ENCODE results near the gene METTL9.
"Not testable (repeated sequence)": the region's sequence is repeated elsewhere in the genome, so short reads cannot be mapped to it uniquely, and the experiment has no call there.

Gene METTL9

DNA sequence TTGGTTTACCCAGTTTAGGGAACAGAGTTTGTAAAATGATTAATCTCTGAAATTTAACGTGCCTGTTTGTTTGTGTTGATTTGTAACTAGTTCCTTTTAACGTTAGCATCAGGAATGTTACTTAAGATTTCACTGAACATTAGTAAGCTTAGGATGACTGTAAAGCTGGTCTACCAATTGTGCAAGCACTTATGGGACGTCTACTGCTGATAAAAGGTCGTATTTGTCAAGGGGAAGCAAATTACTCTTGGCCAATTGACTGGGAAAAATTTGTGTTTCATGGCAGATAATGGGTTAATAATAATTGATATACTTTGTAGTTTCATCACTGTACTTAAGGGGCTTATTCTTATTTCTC, 11.8 kb downstream of the METTL9 start:
- DNase-seq (ENCODE audit: low read depth) = peak; percentile 53

DNA sequence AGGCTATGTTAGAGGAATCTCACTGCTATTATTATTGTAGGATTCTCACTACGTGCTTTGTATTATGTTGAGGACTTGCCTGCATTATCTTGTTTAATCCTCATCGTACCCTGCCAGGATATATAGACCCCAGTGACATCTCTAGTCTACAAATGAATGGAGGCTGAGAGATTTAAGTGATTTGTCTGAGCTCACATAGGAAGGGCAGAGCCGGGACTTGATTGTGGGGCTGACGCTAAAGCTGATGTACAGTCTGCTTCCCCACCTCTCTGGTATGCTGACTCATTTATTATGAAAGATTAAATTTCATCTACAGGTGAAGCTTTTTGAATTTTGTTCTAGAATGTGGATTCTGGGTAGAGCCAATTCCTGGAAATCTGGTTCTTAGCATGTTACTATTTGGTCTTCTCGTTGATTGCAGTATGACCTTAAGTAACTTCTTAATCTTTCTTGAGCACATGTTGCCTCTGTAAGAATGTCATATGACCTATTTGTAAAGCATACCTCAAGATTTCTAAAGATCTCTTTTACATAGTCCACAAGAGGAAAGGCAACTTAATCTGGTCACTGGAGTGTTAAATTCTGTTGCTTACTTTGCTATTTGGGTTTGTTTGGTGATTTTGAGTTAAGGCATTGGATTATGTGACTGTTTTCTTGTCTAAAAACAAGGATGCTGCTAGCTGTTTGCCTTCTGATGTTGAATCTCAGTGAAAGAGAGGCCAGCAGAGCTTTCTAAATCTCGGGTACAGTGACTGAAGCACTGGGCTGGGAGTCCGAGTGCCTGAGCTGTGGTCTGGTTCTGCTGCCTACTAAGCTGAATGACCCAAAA, 12.4 kb downstream of the METTL9 start:
- DNase-seq (ENCODE audit: low read depth) = peak; percentile 37

DNA sequence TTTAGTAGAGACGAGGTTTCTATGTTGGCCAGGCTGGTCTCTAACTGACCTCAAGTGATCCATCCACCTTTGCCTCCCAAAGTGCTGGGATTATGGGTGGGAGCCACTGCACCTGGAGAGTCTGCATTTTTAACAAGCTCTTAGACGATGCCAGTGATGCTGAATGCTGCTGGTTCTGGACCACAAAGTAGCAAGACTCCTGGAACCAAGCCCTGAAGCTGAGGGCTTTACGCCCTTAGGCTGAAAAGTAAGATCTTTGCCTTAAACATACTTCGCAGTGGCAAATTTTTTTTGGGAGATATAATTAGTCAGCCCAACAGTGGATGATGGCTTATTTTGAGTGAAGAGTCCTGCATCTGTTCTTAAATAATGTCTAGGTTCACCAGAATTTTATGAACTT, 14.0 kb downstream of the METTL9 start:
- DNase-seq (ENCODE audit: low read depth) = no peak

DNA sequence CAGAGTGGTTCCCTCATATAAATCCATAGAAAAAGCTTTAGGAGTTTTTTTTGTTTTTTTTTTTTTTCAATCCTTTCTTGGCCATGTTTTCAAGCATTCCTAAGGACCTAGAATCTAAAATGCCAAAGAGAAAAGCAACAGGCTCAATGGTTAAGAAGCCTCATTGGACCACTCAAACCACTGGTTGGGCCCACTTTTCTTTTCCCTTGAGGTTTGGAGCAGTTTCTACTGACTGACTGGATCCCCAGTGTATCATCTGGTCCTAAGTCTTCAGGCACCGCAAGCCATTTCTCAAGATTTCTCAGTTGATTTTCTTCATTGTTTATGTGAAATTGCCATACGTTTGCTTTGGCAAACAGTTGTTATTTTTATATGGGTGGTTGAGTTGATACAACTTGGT, 14.4 kb downstream of the METTL9 start:
- DNase-seq (ENCODE audit: low read depth) = peak; percentile 10

DNA sequence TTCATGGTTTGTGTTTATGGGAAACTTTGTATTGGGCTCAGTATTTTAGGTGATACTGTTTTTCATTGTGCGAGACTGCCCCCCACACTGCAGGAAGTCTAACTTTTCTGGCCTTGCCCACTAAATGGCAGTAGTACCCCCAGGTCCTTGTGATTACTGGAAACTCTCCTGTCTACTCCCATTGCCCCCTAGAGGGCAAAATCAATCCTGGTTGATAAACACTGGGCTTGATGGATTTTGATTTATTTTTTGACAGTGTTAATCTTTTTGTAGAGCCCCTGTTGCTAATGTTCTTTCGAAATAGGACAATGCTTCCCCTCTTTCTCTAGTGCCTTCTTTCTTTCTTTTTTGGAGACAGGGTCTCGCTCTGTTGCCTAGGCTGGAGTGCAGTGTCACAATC, 15.5 kb downstream of the METTL9 start:
- no peak for DNase-seq (ENCODE audit: low read depth)

DNA sequence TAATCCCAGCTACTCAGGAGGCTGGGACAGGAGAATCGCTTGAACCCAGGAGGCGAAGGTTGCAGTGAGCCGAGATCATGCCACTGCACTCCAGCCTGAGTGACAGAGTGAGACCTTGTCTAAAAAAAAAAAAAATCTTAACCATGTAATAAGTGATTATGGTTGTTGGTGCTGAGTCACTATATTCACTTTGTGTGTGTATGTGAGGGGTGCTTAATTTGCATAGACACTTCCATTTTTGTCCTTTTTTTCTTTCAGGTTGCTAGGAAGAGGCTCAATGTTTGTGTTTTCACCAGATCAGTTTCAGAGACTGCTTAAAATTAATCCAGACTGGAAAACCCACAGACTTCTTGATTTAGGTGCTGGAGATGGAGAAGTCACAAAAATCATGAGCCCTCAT, 18.2 kb downstream of the METTL9 start:
- DNase-seq (ENCODE audit: low read depth) = no peak

DNA sequence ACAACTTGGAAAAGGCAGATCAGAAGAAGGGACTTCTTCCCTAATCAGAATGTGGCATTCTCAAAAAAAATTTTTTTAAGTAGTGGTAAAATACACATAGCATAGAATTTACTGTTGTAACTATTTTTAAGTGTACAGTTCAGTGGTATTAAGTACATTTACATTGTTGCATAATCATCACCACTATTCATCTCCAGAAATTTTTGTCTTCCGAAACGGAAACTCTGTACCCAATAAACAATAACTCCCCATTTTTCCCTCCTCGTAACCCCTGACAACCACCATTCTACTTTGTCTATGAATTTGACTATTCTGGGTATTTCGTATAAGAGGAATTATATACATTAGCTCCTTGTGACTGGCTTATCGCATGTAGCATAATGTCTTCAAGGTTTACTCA, 18.9 kb downstream of the METTL9 start:
- DNase-seq (ENCODE audit: low read depth) = no peak

DNA sequence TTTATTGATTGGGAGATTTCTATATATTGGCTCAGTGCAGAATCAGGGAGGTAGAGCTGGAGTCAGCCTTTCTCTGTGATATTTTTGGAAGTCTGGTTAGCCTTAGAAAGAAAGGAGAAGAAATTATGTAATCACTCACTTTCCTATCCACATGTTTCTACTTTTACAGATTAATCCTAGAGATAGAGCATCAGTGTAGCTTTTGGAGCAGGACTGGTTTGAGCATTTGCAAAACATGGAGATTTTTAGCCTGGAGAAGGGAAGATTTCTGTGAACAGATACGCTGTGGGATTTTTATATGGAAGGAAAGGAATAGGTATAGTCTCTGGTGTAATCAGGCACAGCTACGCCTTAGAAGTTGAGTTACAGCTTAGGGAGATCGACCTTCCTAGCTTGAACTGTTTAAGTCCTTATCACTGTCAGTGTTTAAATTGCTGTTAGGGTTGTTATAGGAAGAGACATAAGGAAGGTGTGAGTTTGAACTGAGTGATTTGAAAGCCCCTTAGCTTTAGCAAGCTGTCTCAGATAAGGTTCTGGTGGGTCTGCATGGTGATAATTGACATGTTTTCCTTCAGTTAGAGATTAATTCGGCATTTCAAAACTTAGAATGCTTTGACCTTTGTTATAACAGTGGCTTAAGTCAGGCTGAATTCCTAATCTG, 20.5 kb downstream of the METTL9 start:
- no peak for DNase-seq (ENCODE audit: low read depth)

DNA sequence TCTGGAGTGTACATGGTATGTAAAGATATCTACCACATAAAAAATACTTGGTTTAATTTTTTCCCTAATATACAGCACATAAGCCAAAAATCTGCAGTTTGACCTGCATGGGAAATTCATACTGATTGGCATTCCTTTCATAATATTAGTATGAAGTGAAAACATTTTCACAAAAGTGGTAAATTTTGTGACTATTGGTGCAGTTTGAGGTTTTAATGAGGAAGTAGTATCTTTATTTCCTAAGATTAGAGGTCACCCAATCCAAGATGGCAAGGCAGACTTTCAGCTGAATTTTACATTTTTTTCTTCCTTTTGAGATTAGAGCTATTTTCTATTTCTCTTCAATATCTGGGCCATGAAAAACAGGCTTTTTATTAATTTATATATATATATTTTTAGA, 21.2 kb downstream of the METTL9 start:
- DNase-seq (ENCODE audit: low read depth) = no peak

DNA sequence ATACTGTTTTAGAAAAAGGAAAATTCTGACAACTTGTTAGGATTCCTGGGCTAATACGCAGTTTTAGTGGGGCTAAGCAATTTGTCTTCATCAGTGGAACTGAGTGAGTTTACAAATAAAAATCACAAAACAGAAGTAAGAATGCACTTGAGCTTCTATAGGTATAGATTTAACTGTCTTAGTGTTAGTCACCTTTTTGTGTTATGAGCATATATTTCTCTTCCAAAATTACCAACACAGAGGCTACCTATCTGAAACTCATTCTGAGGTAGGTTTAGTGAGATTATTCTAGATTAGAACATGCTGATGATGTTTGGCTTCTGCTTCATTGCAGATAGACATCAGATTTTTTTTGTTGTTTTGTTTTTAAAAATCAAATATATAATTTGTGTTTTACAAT, 23.2 kb downstream of the METTL9 start:
- DNase-seq (ENCODE audit: low read depth) = no peak

DNA sequence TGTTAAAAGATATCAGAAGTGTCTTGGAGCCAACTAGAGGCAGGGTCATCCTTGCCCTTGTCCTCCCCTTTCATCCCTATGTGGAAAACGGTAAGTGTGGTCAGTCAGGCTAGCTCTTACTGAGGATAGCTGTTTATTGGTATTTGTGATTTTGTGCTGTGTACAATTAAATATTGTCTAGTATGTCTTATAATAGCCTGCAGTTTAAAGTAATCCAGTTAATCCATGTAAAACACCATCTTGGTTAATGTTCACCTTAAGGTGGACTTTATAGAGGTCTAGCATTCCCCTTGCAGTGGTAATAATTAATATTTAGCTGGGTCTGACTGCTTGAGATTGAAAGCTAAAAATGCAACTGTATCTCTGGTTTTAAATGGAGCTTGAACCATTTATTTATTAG, 25.6 kb downstream of the METTL9 start:
- DNase-seq (ENCODE audit: low read depth) = no peak

DNA sequence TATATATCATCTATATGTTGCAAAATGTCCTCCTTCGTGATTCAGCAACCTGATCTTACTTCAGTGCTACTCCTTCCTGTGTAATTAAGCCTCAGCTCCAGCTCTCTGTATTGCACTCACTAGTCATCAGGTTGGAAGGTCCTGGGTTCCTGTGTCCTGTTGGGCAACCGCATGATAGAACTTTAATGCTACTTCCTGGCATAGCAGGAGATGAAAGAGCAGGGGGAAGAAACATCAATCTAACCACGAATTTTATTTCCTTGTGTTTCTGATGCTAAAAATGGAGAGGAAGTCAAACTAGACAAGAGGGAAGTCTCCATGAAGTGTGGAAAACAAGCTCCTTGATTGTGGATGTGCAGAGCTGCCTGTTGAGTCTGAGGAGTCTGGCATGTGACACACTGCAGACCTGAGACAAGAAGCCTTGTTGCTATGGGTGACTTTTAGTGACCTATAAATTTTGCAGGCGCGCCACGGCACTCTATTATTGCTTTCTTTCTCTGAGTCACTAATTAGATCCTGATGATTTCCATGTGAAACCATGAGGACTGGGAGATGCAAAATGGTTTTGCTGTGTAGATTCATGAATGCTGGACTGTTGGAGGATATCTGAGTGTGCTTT, 27.4 kb downstream of the METTL9 start:
- DNase-seq (ENCODE audit: low read depth) = peak; percentile 92

DNA sequence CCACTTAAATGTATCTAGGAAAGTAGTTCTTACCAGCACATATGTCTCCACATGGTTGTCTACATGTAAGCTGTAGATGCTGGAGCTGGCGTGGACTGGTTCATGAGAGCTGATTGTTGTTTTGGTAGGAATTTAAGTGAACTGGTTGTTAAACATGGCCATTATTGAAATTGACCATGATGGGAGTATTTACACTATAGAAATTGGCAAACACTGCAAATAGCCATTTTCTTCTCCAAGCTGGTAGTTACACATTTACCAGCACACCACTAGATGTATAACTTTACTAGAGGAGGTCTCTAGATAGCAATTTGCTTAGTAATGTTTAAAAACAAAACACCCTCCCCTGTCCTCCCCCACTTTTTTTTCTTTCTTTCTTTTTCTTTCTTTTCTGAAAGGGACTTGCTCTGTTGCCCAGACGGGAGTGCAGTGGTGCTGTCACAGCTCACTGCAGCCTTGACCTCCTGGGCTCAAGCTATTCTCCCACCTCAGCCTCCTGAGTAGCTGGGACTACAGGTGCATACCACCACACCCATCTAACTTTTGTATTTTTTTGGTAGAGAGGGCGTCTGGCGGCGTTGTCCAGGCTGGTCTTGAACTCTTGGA, 28.8 kb downstream of the METTL9 start:
- no peak for DNase-seq (ENCODE audit: low read depth)

DNA sequence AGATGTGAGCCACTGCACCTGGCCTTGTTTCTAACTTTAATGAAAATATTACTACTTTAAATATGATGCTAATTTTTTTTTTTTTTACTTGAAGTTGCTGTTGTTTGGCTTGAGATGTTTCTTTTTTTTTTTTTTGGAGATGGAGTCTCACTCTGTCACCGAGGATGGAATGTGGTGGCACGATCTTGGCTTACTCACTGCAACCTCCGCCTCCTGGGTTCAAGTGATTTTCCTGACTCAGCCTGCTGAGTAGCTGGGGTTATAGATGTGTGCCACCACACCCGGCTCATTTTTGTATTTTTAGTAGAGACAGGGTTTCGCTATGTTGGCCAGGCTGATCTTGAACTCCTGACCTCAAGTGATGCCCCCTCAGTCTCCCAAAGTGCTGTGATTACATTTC, 29.4 kb downstream of the METTL9 start:
- peak; percentile 35 for DNase-seq (ENCODE audit: low read depth)

DNA sequence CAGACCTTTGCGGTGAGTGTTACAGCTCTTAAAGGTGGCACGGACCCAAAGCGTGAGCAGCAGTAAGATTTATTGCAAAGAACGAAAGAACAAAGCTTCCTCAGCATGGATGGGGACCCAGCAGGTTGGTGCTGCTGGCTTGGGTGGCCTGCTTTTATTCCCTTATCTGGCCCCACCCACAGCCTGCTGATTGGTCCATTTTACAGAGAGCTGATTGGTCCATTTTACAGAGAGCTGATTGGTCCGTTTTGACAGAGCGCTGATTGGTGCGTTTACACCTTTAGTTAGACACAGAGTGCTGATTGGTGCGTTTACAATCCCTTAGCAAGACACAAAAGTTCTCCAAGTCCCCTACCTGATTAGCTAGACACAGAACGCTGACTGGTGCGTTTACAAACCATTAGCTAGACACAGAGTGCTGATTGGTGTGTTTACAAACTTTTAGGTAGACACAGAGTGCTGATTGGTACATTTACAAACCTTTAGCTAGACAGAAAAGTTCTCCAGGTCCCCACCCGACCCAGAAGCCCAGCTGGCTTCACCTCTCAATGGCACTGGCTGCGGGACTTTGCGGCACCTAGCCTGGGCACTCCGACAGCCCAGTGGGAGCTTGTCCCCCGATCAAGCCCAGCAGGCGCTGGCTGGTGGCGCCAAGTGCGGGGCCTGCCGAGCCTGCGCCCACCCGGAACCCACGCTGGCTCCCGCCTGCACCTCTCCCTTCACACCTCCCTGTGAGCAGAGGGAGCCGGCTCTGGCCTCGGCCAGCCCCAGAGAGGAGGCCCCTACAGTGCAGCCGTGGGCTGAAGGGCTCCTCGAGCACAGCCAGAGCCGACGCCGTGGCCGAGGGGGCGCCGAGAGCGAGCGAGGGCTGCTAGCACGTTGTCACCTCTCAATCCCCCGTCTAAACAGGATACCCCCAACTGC, 30.5 kb downstream of the METTL9 start:
- DNase-seq (ENCODE audit: low read depth) = not testable (repeated sequence)

DNA sequence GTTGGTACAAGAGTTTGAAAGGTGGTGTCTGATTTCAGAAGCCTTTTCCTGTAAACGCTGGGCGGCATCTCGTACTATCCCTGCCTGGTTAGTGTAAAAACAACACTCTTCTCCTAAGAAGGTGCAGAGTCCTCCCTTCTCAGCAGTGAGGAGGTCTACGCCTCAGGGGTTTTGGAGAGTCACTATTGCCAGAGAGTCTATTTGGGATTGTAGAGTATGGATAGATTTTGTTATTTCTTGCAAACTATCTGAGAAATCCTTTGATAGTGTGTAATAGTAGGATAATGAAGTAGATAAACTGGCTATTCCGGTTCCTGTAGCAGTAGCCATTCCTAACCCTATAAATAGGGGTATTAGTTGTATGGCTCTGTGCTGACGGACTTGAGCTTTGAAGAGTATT, 31.5 kb downstream of the METTL9 start:
- not testable (repeated sequence) for DNase-seq (ENCODE audit: low read depth)

DNA sequence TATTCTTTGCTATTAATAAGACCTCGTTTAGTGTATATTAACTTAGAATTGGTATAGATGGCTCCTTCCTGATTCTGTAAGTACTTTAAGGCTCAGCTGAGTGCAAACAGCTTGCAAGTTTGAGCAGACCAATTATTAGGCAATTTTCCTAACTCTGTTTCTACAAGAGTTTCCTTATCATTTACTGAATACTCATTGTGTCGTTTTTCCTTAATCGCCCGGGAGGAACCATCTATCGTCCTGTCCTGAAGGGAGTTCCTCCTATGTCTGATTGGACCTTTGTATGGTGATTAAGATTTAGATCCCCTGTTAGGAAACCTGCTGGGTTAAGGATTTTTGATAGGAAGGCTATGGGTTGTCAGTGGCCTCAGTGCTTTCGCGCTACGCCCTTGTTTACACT, 32.0 kb downstream of the METTL9 start:
- not testable (repeated sequence) for DNase-seq (ENCODE audit: low read depth)

DNA sequence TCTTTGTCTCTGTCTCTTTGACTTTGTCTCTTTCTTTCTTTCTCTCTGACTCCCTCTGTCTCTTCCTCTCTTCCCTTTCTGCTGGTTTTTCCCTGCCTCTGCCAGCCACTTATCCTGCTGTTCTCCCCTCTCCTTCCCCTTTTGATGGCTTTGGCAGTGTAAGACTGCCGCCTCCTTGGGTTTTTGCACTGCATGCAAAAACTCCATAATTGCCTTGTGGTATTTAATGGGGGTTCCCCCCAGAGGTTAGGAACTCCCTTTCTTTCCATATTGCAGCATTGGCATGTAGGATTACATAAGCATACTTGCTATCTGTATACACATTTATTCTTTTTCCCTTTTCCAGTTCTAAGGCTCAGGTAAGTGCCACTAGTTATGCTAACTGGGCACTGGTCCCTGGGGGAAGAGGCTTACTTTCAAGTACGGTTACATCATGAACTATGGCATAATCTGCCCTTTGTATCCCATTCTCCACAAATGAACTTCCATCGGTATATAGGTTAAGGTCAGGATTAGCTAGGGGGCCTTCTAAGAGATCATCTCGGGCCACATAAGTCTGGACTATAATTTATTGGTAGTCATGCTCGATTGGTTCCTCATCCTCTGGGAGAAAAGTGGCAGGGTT, 32.7 kb downstream of the METTL9 start:
- not testable (repeated sequence) for DNase-seq (ENCODE audit: low read depth)

DNA sequence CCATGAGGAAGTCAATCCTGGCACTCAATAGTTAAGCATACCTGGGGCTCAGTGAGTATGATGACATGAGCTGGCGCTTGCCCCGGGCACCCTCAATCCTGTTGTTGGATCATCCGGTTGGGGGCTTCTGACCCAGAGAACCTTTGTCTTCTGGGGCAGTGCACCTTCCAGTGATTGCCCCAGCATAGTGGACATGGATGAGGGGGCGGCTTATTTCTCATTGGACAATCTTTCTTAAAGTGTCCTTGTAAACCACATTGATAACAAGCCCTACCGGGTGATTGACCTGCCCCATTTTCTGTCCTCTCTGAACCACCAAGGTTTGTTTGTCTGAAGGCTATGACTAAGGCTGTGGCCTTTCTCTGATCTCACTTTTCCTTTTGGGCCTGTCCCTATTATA, 34.8 kb downstream of the METTL9 start:
- DNase-seq (ENCODE audit: low read depth) = no peak

DNA sequence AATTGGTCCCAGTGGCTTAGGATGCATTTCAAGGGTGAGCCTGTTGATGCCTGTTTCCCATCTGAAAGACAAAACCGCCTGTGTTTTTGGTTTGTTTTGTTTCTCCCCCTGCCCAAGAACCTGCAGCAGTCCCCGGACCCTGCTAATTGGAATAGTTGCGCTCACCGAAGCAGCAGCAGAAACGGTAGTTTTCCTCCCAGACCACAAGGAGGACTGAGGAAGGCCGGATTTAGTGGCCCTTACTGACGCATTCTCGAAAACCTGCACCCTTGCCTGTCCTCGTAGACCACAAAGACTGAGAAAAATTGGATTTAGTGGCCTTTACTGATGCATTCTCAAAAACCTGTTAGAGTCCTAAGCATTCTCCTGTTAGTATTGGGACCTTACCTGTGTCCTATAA, 36.3 kb downstream of the METTL9 start:
- not testable (repeated sequence) for DNase-seq (ENCODE audit: low read depth)
